Choroid plexus epithelial cell (primary cell): ENCODE measurements around the gene NCOA3.

Source experiments
- DNase-seq: peaks from one replicate; pipeline ENCODE4 v3.0.0-alpha.2; 2010; ENCODE audit warnings: low read depth
- H3K4me3 ChIP-seq: 2 replicates; pipeline ENCODE4 v1.5.1; 2011; ENCODE audit warnings: low read depth, mild to moderate bottlenecking, control low read depth, low read length, moderate library complexity
- CTCF ChIP-seq: conservative IDR thresholded peaks from 2 replicates; pipeline ENCODE4 v1.5.1; 2011; ENCODE audit warnings: low read depth, mild to moderate bottlenecking, control low read depth, inconsistent platforms, low read length, moderate library complexity

NCOA3 gene

GRCh38 chr20:47515843-47516242, 14.2 kb downstream of the NCOA3 start:
- DNase-seq = no peak
- no peak overlapping the region for H3K4me3 ChIP-seq
- TF ChIP-seq CTCF = no peak

GRCh38 chr20:47521059-47521808, 19.5 kb downstream of the NCOA3 start:
- H3K4me3 ChIP-seq = no peak overlapping the region
- DNase-seq = no peak
- TF ChIP-seq CTCF = peak; percentile 32

- DNase-seq = no peak
- TF ChIP-seq CTCF = no peak
- no peak overlapping the region for H3K4me3 ChIP-seq
Observed at GRCh38 chr20:47524015-47524784, 22.5 kb downstream of the NCOA3 start.

GRCh38 chr20:47527004-47527800, 25.5 kb downstream of the NCOA3 start:
- TF ChIP-seq CTCF = no peak
- H3K4me3 ChIP-seq = no peak overlapping the region
- no peak for DNase-seq

- no peak for TF ChIP-seq CTCF
- no peak overlapping the region for H3K4me3 ChIP-seq
- DNase-seq = peak; percentile 75
Observed at GRCh38 chr20:47529840-47530239, 28.2 kb downstream of the NCOA3 start.

- TF ChIP-seq CTCF = no peak
- DNase-seq = no peak
Observed at GRCh38 chr20:47531458-47531857, 29.8 kb downstream of the NCOA3 start.

More at GRCh38 chr20:47531458-47531857, 29.8 kb downstream of the NCOA3 start:
- H3K4me3 ChIP-seq = no peak overlapping the region
